NCI-H526 (cell line): ENCODE data around the gene FAM187B.
A peak's percentile ranks its signal among the peaks of the same experiment; 100 is the strongest.
"Not testable (repeated sequence)": the region's sequence is repeated elsewhere in the genome, so short reads cannot be mapped to it uniquely, and the experiment has no call there.

Experiments used
- DNase-seq, 2 experiments: peaks; one replicate each; lab custom pipeline; 2025; lab: John Stamatoyannopoulos, UW

FAM187B gene

GRCh38 chr19:35213663-35214632 lies 14.6 kb downstream of the FAM187B start:
- peak; percentile 52 to 79 for DNase-seq

- no peak for DNase-seq
Observed at GRCh38 chr19:35212241-35212640, 16.3 kb downstream of the FAM187B start.

GRCh38 chr19:35211545-35212230 lies 16.9 kb downstream of the FAM187B start:
- no peak for DNase-seq

- no peak for DNase-seq
Observed at GRCh38 chr19:35209646-35210045, 18.9 kb downstream of the FAM187B start.

- no peak for DNase-seq
Observed at GRCh38 chr19:35208121-35208520, 20.4 kb downstream of the FAM187B start.

- no peak for DNase-seq
Observed at GRCh38 chr19:35207391-35207871, 21.1 kb downstream of the FAM187B start.

- no peak for DNase-seq
Observed at GRCh38 chr19:35206855-35207254, 21.7 kb downstream of the FAM187B start.

- DNase-seq: no peak
Observed at GRCh38 chr19:35206379-35206778, 22.2 kb downstream of the FAM187B start.

GRCh38 chr19:35205733-35206323 lies 22.7 kb downstream of the FAM187B start:
- no peak for DNase-seq

GRCh38 chr19:35204799-35205732 lies 23.5 kb downstream of the FAM187B start:
- no peak for DNase-seq

- DNase-seq: no peak
Observed at GRCh38 chr19:35202722-35203688, 25.5 kb downstream of the FAM187B start.

GRCh38 chr19:35199481-35199880 lies 29.1 kb downstream of the FAM187B start:
- DNase-seq: no peak

- DNase-seq: not testable (repeated sequence)
Observed at GRCh38 chr19:35196861-35197260, 31.7 kb downstream of the FAM187B start.

GRCh38 chr19:35195830-35196229 lies 32.7 kb downstream of the FAM187B start:
- DNase-seq: no peak

- DNase-seq: no peak
Observed at GRCh38 chr19:35194012-35194984, 34.2 kb downstream of the FAM187B start.

- DNase-seq: no peak
Observed at GRCh38 chr19:35184884-35185283, 43.7 kb downstream of the FAM187B start.

GRCh38 chr19:35184267-35184666 lies 44.3 kb downstream of the FAM187B start:
- no peak for DNase-seq

- no peak for DNase-seq
Observed at GRCh38 chr19:35181387-35181786, 47.2 kb downstream of the FAM187B start.

- DNase-seq: no peak
Observed at GRCh38 chr19:35179830-35180229, 48.7 kb downstream of the FAM187B start.
